Measurements from ENCODE around the gene KCNT1.

KCNT1 gene

GRCh38 chr9:135704483-135704882 is 2.5 kb downstream of the KCNT1 start:
- TF ChIP-seq, protein P1, sequence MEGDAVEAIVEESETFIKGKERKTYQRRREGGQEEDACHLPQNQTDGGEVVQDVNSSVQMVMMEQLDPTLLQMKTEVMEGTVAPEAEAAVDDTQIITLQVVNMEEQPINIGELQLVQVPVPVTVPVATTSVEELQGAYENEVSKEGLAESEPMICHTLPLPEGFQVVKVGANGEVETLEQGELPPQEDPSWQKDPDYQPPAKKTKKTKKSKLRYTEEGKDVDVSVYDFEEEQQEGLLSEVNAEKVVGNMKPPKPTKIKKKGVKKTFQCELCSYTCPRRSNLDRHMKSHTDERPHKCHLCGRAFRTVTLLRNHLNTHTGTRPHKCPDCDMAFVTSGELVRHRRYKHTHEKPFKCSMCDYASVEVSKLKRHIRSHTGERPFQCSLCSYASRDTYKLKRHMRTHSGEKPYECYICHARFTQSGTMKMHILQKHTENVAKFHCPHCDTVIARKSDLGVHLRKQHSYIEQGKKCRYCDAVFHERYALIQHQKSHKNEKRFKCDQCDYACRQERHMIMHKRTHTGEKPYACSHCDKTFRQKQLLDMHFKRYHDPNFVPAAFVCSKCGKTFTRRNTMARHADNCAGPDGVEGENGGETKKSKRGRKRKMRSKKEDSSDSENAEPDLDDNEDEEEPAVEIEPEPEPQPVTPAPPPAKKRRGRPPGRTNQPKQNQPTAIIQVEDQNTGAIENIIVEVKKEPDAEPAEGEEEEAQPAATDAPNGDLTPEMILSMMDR (IDR thresholded peaks at IDR 0.05; ENCODE audit: low read depth, low read length): no peak
- TF ChIP-seq EZH2phosphoT487 (IDR thresholded peaks at IDR 0.05; ENCODE audit: low read depth): no peak
- no peaks in the 10 kb centered on the region for H3K9me3 ChIP-seq (ENCODE audit: insufficient read depth, low read length)
- no peak overlapping the region for H3K4me2 ChIP-seq (ENCODE audit: low read length)
- no peaks in the 10 kb centered on the region for H3K4me1 ChIP-seq (ENCODE audit: low read length)
- no peak overlapping the region for H3K9ac ChIP-seq (ENCODE audit: low read length)
- no peak overlapping the region for H3K4me3 ChIP-seq (ENCODE audit: low read length)
- no peak overlapping the region for H3K27ac ChIP-seq (ENCODE audit: low read length)
- no peaks in the 10 kb centered on the region for H3K79me2 ChIP-seq (ENCODE audit: low read length)
- H3K27me3 ChIP-seq (ENCODE audit: low read depth, low read length): no peaks in the 10 kb centered on the region
- H4K20me1 ChIP-seq (ENCODE audit: insufficient read depth, low read length): no peaks in the 10 kb centered on the region
- no peaks in the 10 kb centered on the region for H3K36me3 ChIP-seq (replicated peaks; ENCODE audit: low read depth, low read length)
- H2AFZ ChIP-seq (ENCODE audit: low read depth, low read length): no peak overlapping the region

- H3K4me3 ChIP-seq (ENCODE audit: low read length): no peak overlapping the region
- H3K9me3 ChIP-seq (ENCODE audit: insufficient read depth, low read length): no peaks in the 10 kb centered on the region
- no peak for TF ChIP-seq EZH2phosphoT487 (IDR thresholded peaks at IDR 0.05; ENCODE audit: low read depth)
- TF ChIP-seq, protein P1 (IDR thresholded peaks at IDR 0.05; ENCODE audit: low read depth, low read length): no peak
- H3K4me1 ChIP-seq (ENCODE audit: low read length): no peaks in the 10 kb centered on the region
- no peaks in the 10 kb centered on the region for H4K20me1 ChIP-seq (ENCODE audit: insufficient read depth, low read length)
- no peak overlapping the region for H3K4me2 ChIP-seq (ENCODE audit: low read length)
- H3K27ac ChIP-seq (ENCODE audit: low read length): no peak overlapping the region
- H2AFZ ChIP-seq (ENCODE audit: low read depth, low read length): no peak overlapping the region
- no peaks in the 10 kb centered on the region for H3K27me3 ChIP-seq (ENCODE audit: low read depth, low read length)
- H3K9ac ChIP-seq (ENCODE audit: low read length): no peak overlapping the region
- H3K36me3 ChIP-seq (replicated peaks; ENCODE audit: low read depth, low read length): no peaks in the 10 kb centered on the region
- H3K79me2 ChIP-seq (ENCODE audit: low read length): no peaks in the 10 kb centered on the region
Measured at GRCh38 chr9:135705376-135705775, 3.4 kb downstream of the KCNT1 start.

DNA sequence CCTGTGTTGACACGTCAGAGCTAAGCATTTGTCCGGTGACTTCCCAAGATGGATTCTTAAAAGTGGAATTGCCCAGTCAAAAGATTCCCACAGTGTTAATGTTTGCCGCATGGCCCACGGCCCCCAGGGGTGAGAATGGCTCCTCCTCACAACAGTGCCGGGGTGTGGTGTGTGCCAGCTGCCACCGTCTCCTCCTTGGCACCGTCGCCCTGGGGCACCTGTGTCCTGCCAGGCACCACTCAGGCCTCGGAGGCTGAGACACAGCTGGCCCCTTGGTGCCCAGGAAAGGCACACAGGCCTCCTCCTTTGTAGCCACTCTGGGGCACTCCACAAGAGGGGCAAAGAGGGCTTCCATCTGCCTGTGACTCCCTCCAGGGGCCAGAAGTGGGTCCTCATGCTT is 4.3 kb downstream of the KCNT1 start:
- no peak overlapping the region for H3K4me2 ChIP-seq (ENCODE audit: low read length)
- no peaks in the 10 kb centered on the region for H3K36me3 ChIP-seq (replicated peaks; ENCODE audit: low read depth, low read length)
- no peaks in the 10 kb centered on the region for H3K9me3 ChIP-seq (ENCODE audit: insufficient read depth, low read length)
- no peaks in the 10 kb centered on the region for H3K4me1 ChIP-seq (ENCODE audit: low read length)
- no peaks in the 10 kb centered on the region for H3K27me3 ChIP-seq (ENCODE audit: low read depth, low read length)
- no peaks in the 10 kb centered on the region for H3K79me2 ChIP-seq (ENCODE audit: low read length)
- no peak overlapping the region for H3K27ac ChIP-seq (ENCODE audit: low read length)
- H3K4me3 ChIP-seq (ENCODE audit: low read length): no peak overlapping the region
- H2AFZ ChIP-seq (ENCODE audit: low read depth, low read length): no peak overlapping the region
- TF ChIP-seq, protein P1 (IDR thresholded peaks at IDR 0.05; ENCODE audit: low read depth, low read length): no peak
- no peak for TF ChIP-seq EZH2phosphoT487 (IDR thresholded peaks at IDR 0.05; ENCODE audit: low read depth)
- no peaks in the 10 kb centered on the region for H4K20me1 ChIP-seq (ENCODE audit: insufficient read depth, low read length)
- H3K9ac ChIP-seq (ENCODE audit: low read length): no peak overlapping the region

DNA sequence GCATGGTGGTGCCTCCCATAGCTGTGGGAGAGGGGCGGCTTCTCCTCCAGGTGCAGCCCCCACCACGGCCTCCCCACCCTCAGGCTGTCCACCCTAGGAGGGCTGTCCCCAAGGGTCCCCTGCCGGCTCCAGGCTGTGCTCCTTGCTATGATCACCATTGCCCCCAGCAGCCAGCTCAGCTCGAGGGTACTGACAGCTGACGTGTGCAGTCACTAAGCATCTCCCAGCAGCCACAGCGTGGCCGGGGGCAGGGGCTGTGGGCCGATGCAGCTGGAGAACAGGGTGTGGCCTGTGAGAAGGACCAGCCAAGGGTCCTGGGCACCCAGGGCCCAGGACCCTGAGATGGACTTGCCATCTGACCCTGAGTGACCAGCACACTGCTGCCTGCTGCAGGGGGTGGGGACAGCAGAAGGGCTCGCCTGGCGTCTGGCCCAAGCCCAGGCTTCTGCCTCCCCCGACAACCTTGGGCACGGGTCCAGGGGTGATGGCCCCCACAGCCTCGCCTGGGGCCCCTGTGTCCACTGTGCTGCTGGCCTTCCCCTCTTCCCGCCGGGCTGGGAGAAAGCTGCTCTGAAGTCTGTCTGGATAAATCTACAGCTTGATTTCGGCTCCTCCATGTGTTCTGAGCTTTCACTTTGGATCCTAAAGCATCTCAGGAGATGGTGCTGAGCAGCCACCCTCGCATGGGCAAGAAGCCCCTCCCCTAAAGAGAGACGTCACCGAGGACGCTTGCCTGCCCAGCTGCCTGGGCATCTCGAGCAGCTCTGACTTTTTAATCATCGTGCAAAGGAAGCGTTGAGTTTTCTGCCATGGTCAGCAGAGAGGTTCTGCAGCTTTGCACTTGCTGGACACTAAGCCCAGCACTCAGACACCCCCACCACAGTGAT is 5.5 kb downstream of the KCNT1 start:
- Histone ChIP-seq H3K36me3 (replicated peaks; ENCODE audit: low read depth, low read length) (no peaks in the 10 kb centered on the region), H3K79me2 (ENCODE audit: low read length) (no peaks in the 10 kb centered on the region), H3K4me1 (ENCODE audit: low read length) (no peaks in the 10 kb centered on the region), H3K9me3 (ENCODE audit: insufficient read depth, low read length) (no peaks in the 10 kb centered on the region), H4K20me1 (ENCODE audit: insufficient read depth, low read length) (no peaks in the 10 kb centered on the region), H2AFZ (ENCODE audit: low read depth, low read length) (no peak overlapping the region), H3K27ac (ENCODE audit: low read length) (no peak overlapping the region), H3K9ac (ENCODE audit: low read length) (no peak overlapping the region), H3K4me3 (ENCODE audit: low read length) (no peak overlapping the region), H3K4me2 (ENCODE audit: low read length) (no peak overlapping the region), H3K27me3 (ENCODE audit: low read depth, low read length) (no peaks in the 10 kb centered on the region)
- TF ChIP-seq, protein P1 (IDR thresholded peaks at IDR 0.05; ENCODE audit: low read depth, low read length): no peak
- no peak for TF ChIP-seq EZH2phosphoT487 (IDR thresholded peaks at IDR 0.05; ENCODE audit: low read depth)

Measured in OCI-LY3 (cell line).